Upper lobe of left lung (tissue), 6 donors: ENCODE results near the gene ZNF805. TPM values are rescaled to one million over a fixed set of nuclear protein-coding genes. Genes with fewer than 3 reads are reported as not detected.

ENCODE experiments used
- ATAC-seq, 2 donors: fragments of 200-7000 bp; cut with Tn5 transposase; one replicate each; pipeline ENCODE4 v1.9.1; 2022; ENCODE audit warnings: mild to moderate bottlenecking in 2 of 2, moderate library complexity in 2 of 2; ENCODE audit not compliant: low FRiP score in 2 of 2
- DNase-seq, 2 donors: peaks; one replicate each; pipeline ENCODE4 v3.0.0-alpha.2; 2019 to 2020
- H3K27ac ChIP-seq, 4 donors: fragments of 200-600 bp; sonication (generic); one replicate each; pipeline ENCODE4 v1.5.1; 2016 to 2019
- H3K27me3 ChIP-seq, 4 donors: fragments of 200-600 bp; sonication (generic); one replicate each; pipeline ENCODE4 v1.5.1; 2017 to 2019
- H3K36me3 ChIP-seq, 4 donors: fragments of 200-600 bp; sonication (generic); one replicate each; pipeline ENCODE4 v1.5.1; 2016 to 2019
- H3K4me1 ChIP-seq, 4 donors: fragments of 200-600 bp; sonication (generic); one replicate each; pipeline ENCODE4 v1.5.1; 2018 to 2019
- H3K4me3 ChIP-seq, 4 donors: fragments of 200-600 bp; sonication (generic); one replicate each; pipeline ENCODE4 v1.5.1; 2017 to 2019; ENCODE audit warnings: mild to moderate bottlenecking in 2 of 4, moderate library complexity in 1 of 4
- H3K9me3 ChIP-seq, 4 donors: fragments of 200-600 bp; sonication (generic); one replicate each; pipeline ENCODE4 v1.5.1; 2018 to 2019
- CTCF ChIP-seq, 6 experiments: fragments of 450-650 bp in 4 of 6; fragments of 200-600 bp in 2 of 6; sonication (generic) in 2 of 6; IDR thresholded peaks; one replicate each; pipeline ENCODE4 v1.5.1; 2016 to 2019; ENCODE audit warnings: antibody characterized with exemption in 6 of 6
- EP300 ChIP-seq, 4 donors: sonication (generic); formaldehyde crosslinking; IDR thresholded peaks; one replicate each; pipeline ENCODE4 v1.5.1; 2017; ENCODE audit warnings: antibody characterized with exemption in 4 of 4, control low read depth in 2 of 4
- POLR2A ChIP-seq, 4 donors: fragments of 450-650 bp; IDR thresholded peaks; one replicate each; pipeline ENCODE4 v1.5.1; 2016 to 2017; ENCODE audit warnings: antibody characterized with exemption in 4 of 4, mild to moderate bottlenecking in 2 of 4
- POLR2AphosphoS5 ChIP-seq, 2 donors: sonication (generic); formaldehyde crosslinking; IDR thresholded peaks; one replicate each; pipeline ENCODE4 v1.5.1; 2017; ENCODE audit warnings: antibody characterized with exemption in 2 of 2
- WGBS, 2 donors: methylation state at CpG; one replicate each; pipeline ENCODE4 v1.1.5; 2017 to 2018; 5-methylcytosine and 5-hydroxymethylcytosine counted together
- total RNA-seq, 6 donors: library from RNA; depleted of rRNA in 4 of 6; stranded (reverse); fragments of >200 nt in 4 of 6; gene quantifications; one replicate each; pipeline versions ENCODE4 v1.1.0 to v1.2.1, GENCODE V29; 2016 to 2021
- donor health status: DM: no; HTN: no; CAD: no; lungs with moderate emphysema.
- donor health status: DM: no; HTN: yes; CAD: no; lungs with severe emphysema.

The ZNF805 gene
- total RNA-seq, 6 donors from 2014 or later = 10.5 to 18.8 (median 12.8) TPM

- no peak for ATAC-seq
Observed at GRCh38 chr19:57292547-57292946, 52.1 kb downstream of the ZNF805 start.

DNA sequence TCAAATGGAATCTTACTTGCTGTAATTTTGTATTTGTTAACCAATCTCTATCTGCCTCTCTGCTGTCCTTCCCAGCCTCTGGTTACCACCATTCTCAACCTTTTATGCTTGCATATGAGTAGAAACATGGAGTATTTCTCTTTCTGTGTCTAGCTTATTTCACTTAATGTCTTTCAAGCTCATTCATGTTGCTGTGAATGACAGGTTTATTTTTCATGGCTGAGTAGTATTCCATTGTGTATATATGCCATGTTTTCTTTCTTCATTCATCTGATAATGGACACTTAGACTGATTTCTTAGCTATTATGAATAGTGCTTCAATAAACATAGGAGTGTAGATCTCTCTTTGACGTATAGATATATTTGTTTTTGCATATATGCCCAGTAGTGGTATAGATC, 53.3 kb downstream of the ZNF805 start:
- Histone ChIP-seq H3K27me3 (no peaks in the 10 kb centered on the region), H3K4me3 (no peak overlapping the region), H3K27ac (no peak overlapping the region), H3K4me1 (no peaks in the 10 kb centered on the region), H3K9me3 (peaks cover 27 to 61% (median 48%) of the 10 kb centered on the region in 4 donors), H3K36me3 (peaks cover 29 to 91% (median 57%) of the 10 kb centered on the region in 4 donors)
- TF ChIP-seq POLR2AphosphoS5 (IDR thresholded peaks at IDR 0.05) = no peak
- ATAC-seq (no peak), DNase-seq (no peak)
- 93 to 100% methylated on average over 1 of the region's 1 CpG for WGBS, 2 donors

More at GRCh38 chr19:57292547-57292946, 52.1 kb downstream of the ZNF805 start:
- DNase-seq = no peak
- Histone ChIP-seq H3K4me1 (no peaks in the 10 kb centered on the region), H3K36me3 (peaks cover 39 to 95% (median 69%) of the 10 kb centered on the region in 4 donors), H3K27me3 (no peaks in the 10 kb centered on the region), H3K4me3 (no peak overlapping the region), H3K27ac (no peak overlapping the region), H3K9me3 (peaks cover 27 to 66% (median 55%) of the 10 kb centered on the region in 4 donors)
- TF ChIP-seq EP300 (IDR thresholded peaks at IDR 0.05) = no peak
- no peak for TF ChIP-seq POLR2A (IDR thresholded peaks at IDR 0.05)
- TF ChIP-seq CTCF (IDR thresholded peaks at IDR 0.05) = no peak
- no peak for TF ChIP-seq POLR2AphosphoS5 (IDR thresholded peaks at IDR 0.05)
- WGBS, 2 donors = 75 to 76% methylated on average over 1 of the region's 1 CpG

DNA sequence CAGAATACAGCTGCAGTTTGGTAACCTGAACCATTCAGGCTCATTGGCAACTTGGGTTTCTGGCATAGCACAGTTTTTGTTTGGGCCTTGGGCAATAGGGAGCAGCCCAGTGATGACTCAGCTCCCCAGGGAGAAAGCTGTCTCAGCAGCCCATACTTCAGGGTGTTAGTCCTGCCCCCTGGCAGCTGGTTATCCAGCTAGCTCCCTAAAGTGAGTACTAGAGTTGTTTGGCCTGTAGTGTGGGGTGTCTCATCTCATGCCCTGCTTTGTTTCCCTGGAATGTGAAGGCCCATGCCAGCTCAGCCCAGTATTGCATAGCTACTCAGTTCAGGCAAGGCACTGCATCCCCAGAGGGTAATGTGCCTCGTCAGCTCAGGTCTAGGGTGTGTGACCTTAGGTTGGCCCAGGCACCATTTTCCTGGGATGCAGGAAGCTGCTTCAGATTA, 61.6 kb downstream of the ZNF805 start:
- DNase-seq (no peak), ATAC-seq (peak; percentile 46 to 53)
- TF ChIP-seq EP300 (IDR thresholded peaks at IDR 0.05) (no peak), POLR2A (IDR thresholded peaks at IDR 0.05) (no peak), CTCF (IDR thresholded peaks at IDR 0.05) (no peak), POLR2AphosphoS5 (IDR thresholded peaks at IDR 0.05) (peak in 1 of 2 donors; percentile 5)
- peaks cover 0 to 67% (median 30%) of the 10 kb centered on the region in 4 donors for H3K36me3 ChIP-seq
- peaks cover 0 to 3% (median 0%) of the 10 kb centered on the region in 4 donors for H3K4me1 ChIP-seq
- no peaks in the 10 kb centered on the region for H3K27me3 ChIP-seq
- 56% methylated on average over 1 of the region's 1 CpG; no CpG with 5 or more reads in 1 of the 2 donors for WGBS, 2 donors
- H3K4me3 ChIP-seq = no peak overlapping the region
- no peak overlapping the region for H3K27ac ChIP-seq
- peaks cover 0 to 15% (median 6%) of the 10 kb centered on the region in 4 donors for H3K9me3 ChIP-seq

DNA sequence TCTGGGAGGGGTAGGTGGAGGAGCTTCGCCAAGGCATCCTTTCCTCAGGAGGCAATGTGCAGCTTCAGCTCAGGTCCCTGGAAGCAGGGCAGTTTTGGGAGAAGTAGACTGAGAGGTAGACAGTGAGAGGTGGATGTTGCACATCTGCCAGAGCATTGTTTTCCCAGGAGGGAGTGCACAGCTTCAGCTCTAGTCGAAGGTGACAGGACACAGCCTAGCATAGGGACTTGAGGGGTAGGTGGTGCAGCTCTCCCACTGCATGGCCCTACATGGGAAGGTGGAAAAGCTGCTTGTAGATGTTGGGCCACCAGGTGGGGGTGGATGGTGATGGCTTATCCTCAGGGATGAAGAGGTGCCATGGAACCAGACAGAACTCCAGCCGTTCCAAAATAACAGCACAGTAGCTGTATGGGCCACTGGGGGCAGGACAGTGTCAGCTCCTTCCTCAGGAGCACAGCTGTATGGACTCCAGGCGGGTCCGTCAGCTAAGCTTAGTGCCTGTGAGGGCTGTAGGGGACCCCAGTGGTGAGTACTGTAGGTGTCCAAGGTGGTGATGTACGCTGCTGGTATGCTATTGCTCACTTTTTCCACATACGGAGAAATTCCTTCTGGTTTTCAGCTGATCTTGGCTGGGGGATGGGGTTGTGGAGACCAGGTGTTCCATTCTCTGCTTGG, 62.4 kb downstream of the ZNF805 start:
- no peak for TF ChIP-seq EP300 (IDR thresholded peaks at IDR 0.05)
- TF ChIP-seq POLR2A (IDR thresholded peaks at IDR 0.05) = no peak
- no peak for TF ChIP-seq CTCF (IDR thresholded peaks at IDR 0.05)
- no peak for TF ChIP-seq POLR2AphosphoS5 (IDR thresholded peaks at IDR 0.05)
- ATAC-seq (peak in 1 of 2 donors; percentile 16), DNase-seq (no peak)
- Histone ChIP-seq H3K27me3 (no peaks in the 10 kb centered on the region), H3K9me3 (peaks cover 0 to 15% (median 6%) of the 10 kb centered on the region in 4 donors), H3K36me3 (peaks cover 0 to 62% (median 30%) of the 10 kb centered on the region in 4 donors), H3K4me1 (peaks cover 0 to 3% (median 0%) of the 10 kb centered on the region in 4 donors), H3K4me3 (no peak overlapping the region), H3K27ac (no peak overlapping the region)
- WGBS, 2 donors = 95 to 100% methylated on average over 5 to 7 of the region's 7 CpGs

Other genes with a start within 250 kb of the ZNF805 start
- gene USP29, start 120.6 kb upstream of the ZNF805 start, total RNA-seq = not detected
- gene ZIM3, start 95.4 kb upstream of the ZNF805 start, total RNA-seq = not detected
- gene DUXA, start 73.1 kb upstream of the ZNF805 start, total RNA-seq = not detected
- 10 to 100 TPM; 35.1 to 60.1 (median 42.9) TPM for gene ZNF264, start 49.1 kb upstream of the ZNF805 start, total RNA-seq
- gene AURKC, start 9.6 kb upstream of the ZNF805 start, total RNA-seq = 1 to 10 TPM in 2 of 6 donors, under 1 TPM in 2, not detected in 2; 0.84 to 2.1 (median 1.1) TPM
- 10 to 100 TPM; 37.6 to 88.0 (median 53.6) TPM for gene ZNF460, start 39.9 kb downstream of the ZNF805 start, total RNA-seq
- gene ZNF543, start 79.8 kb downstream of the ZNF805 start, total RNA-seq = 10 to 100 TPM in 1 of 6 donors, 1 to 10 TPM in 5; 3.4 to 10.5 (median 6.0) TPM
- 1 to 10 TPM; 2.1 to 8.8 (median 7.3) TPM for gene ZNF304, start 110.6 kb downstream of the ZNF805 start, total RNA-seq
- 10 to 100 TPM in 4 of 6 donors, 1 to 10 TPM in 2; 6.2 to 29.3 (median 12.8) TPM for gene TRAPPC2B, start 122.9 kb downstream of the ZNF805 start, total RNA-seq
- gene ZNF547, start 122.9 kb downstream of the ZNF805 start, total RNA-seq = 1 to 10 TPM in 5 of 6 donors, under 1 TPM in 1; 0.89 to 9.4 (median 3.2) TPM
- 10 to 100 TPM; 12.6 to 23.9 (median 17.0) TPM for gene ZNF548, start 149.2 kb downstream of the ZNF805 start, total RNA-seq
- gene ZNF17, start 170.5 kb downstream of the ZNF805 start, total RNA-seq = 10 to 100 TPM in 4 of 6 donors, 1 to 10 TPM in 2; 6.9 to 17.8 (median 11.3) TPM
- 10 to 100 TPM in 2 of 6 donors, 1 to 10 TPM in 4; 6.9 to 16.1 (median 9.0) TPM for gene ZNF749, start 194.7 kb downstream of the ZNF805 start, total RNA-seq
- 1 to 10 TPM in 1 of 6 donors, under 1 TPM in 4, not detected in 1; 0.17 to 2.1 (median 0.91) TPM for gene VN1R1, start 216.5 kb downstream of the ZNF805 start, total RNA-seq
- gene ZNF772, start 236.9 kb downstream of the ZNF805 start, total RNA-seq = 10 to 100 TPM in 1 of 6 donors, 1 to 10 TPM in 5; 4.3 to 17.3 (median 6.8) TPM
- 10 to 100 TPM in 3 of 6 donors, 1 to 10 TPM in 3; 7.0 to 20.4 (median 9.7) TPM for gene ZNF419, start 247.1 kb downstream of the ZNF805 start, total RNA-seq